NB4 (cell line): ENCODE measurements around the gene PKNOX2.

Source experiments
- DNase-seq: peaks from one replicate; pipeline ENCODE4 v3.0.0; 2010; ENCODE audit warnings: low read depth
- H3K4me3 ChIP-seq: one replicate; pipeline ENCODE4 v1.5.1; 2011; ENCODE audit warnings: mild to moderate bottlenecking, low read depth, low read length, moderate library complexity
- CTCF ChIP-seq: IDR thresholded peaks from one replicate; pipeline ENCODE4 v1.5.1; 2012; ENCODE audit warnings: low read depth, low read length
- MAX ChIP-seq: IDR thresholded peaks from 2 replicates; pipeline ENCODE4 v1.6.1; 2011; ENCODE audit warnings: low read depth, low read length
- MYC ChIP-seq: IDR thresholded peaks from 2 replicates; pipeline ENCODE4 v1.6.1; 2011; ENCODE audit warnings: low read depth, low read length
- POLR2A ChIP-seq: IDR thresholded peaks from 2 replicates; pipeline ENCODE4 v1.6.1; 2011; ENCODE audit warnings: mild to moderate bottlenecking; ENCODE audit not compliant: insufficient read length; ENCODE audit errors: extremely low read depth

Gene PKNOX2

GRCh38 chr11:125356797-125357196, 192.2 kb downstream of the PKNOX2 start:
- TF ChIP-seq MYC = no peak
- no peak for DNase-seq
- H3K4me3 ChIP-seq = no peak overlapping the region

- no peak for DNase-seq
- H3K4me3 ChIP-seq = no peak overlapping the region
- TF ChIP-seq CTCF (no peak), POLR2A (no peak), MAX (no peak), MYC (no peak)
Observed at GRCh38 chr11:125357551-125357950, 193.0 kb downstream of the PKNOX2 start.

- peak; percentile 14 for DNase-seq
- no peak for TF ChIP-seq POLR2A
- no peak for TF ChIP-seq CTCF
- no peak for TF ChIP-seq MAX
- no peak for TF ChIP-seq MYC
- no peak overlapping the region for H3K4me3 ChIP-seq
Observed at GRCh38 chr11:125358254-125358840, 193.8 kb downstream of the PKNOX2 start.

GRCh38 chr11:125359130-125359529, 194.6 kb downstream of the PKNOX2 start:
- no peak for DNase-seq
- no peak overlapping the region for H3K4me3 ChIP-seq
- TF ChIP-seq MYC (no peak), POLR2A (no peak), CTCF (no peak), MAX (no peak)

- TF ChIP-seq MAX = no peak
- no peak for TF ChIP-seq CTCF
- no peak for TF ChIP-seq POLR2A
- no peak for TF ChIP-seq MYC
- no peak for DNase-seq
- no peak overlapping the region for H3K4me3 ChIP-seq
Observed at GRCh38 chr11:125360066-125360465, 195.5 kb downstream of the PKNOX2 start.

GRCh38 chr11:125364121-125364826, 199.7 kb downstream of the PKNOX2 start:
- no peak for DNase-seq
- no peak overlapping the region for H3K4me3 ChIP-seq
- no peak for TF ChIP-seq MYC
- no peak for TF ChIP-seq MAX
- TF ChIP-seq CTCF = no peak
- TF ChIP-seq POLR2A = no peak
